C4-2B (cell line): ENCODE results near the gene CDC73.

Experiments
- H3K27ac ChIP-seq: fragments of 450-650 bp; 2 replicates; pipeline ENCODE4 v1.5.1; 2017
- ZFX ChIP-seq: fragments of 450-650 bp; IDR thresholded peaks from 2 replicates; pipeline ENCODE4 v1.6.1; 2017
- TF ChIP-seq, protein P1 (sequence below): fragments of 450-650 bp; conservative IDR thresholded peaks from 2 replicates; pipeline ENCODE4 v1.5.1; 2017; ENCODE audit warnings: mild to moderate bottlenecking

The CDC73 gene

DNA sequence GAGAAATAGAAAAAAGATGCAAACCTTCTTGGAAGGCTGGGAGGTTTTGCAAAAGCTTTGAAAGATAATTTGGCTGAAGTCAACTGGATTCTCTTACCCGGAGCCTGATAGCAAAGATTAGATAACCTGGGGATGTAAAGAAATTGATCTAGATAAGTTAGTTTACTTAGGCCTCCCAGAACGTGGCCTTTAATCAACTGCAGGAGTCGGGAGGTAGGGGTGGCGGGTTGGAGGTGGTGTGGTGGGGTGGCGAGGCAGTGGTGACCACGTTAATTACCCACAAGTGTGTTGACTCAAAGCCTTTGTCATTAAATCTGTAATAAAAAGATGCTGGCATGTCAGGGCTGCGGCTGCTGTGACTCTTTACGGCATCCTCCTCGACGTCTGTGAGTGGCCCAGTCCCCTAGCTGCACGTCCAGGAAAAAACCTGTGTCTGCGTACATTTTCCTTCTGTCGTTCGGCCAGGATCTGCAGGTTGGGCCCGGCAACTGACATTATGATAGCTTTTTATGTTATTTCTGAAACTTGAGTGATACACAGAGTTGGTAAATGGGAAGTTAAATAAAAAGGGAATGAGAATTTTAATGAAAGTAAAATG lies 115.6 kb downstream of the CDC73 start:
- no peak for TF ChIP-seq ZFX
- TF ChIP-seq, protein P1, sequence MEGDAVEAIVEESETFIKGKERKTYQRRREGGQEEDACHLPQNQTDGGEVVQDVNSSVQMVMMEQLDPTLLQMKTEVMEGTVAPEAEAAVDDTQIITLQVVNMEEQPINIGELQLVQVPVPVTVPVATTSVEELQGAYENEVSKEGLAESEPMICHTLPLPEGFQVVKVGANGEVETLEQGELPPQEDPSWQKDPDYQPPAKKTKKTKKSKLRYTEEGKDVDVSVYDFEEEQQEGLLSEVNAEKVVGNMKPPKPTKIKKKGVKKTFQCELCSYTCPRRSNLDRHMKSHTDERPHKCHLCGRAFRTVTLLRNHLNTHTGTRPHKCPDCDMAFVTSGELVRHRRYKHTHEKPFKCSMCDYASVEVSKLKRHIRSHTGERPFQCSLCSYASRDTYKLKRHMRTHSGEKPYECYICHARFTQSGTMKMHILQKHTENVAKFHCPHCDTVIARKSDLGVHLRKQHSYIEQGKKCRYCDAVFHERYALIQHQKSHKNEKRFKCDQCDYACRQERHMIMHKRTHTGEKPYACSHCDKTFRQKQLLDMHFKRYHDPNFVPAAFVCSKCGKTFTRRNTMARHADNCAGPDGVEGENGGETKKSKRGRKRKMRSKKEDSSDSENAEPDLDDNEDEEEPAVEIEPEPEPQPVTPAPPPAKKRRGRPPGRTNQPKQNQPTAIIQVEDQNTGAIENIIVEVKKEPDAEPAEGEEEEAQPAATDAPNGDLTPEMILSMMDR = no peak
- no peak overlapping the region for H3K27ac ChIP-seq

DNA sequence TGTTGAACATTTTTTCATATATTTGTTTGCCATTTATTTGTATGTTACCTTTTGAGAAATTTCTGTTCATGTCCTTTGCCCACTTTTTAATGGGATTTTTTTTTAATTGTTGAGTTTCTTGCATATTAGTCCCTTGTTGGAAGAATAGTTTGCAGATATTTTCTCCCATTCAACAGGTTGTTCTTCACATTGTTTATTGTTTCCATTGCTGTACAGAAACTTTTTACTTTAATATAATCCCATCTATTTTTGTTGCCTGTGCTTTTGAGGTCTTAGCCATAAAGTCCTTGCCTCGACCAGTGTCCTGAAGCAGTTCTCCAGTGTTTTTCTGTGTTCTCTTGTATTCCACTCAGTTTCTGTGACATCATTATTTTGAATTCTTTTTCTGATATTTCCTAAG lies 118.8 kb downstream of the CDC73 start:
- H3K27ac ChIP-seq = no peak overlapping the region
- TF ChIP-seq, protein P1 = no peak
- TF ChIP-seq ZFX = no peak

DNA sequence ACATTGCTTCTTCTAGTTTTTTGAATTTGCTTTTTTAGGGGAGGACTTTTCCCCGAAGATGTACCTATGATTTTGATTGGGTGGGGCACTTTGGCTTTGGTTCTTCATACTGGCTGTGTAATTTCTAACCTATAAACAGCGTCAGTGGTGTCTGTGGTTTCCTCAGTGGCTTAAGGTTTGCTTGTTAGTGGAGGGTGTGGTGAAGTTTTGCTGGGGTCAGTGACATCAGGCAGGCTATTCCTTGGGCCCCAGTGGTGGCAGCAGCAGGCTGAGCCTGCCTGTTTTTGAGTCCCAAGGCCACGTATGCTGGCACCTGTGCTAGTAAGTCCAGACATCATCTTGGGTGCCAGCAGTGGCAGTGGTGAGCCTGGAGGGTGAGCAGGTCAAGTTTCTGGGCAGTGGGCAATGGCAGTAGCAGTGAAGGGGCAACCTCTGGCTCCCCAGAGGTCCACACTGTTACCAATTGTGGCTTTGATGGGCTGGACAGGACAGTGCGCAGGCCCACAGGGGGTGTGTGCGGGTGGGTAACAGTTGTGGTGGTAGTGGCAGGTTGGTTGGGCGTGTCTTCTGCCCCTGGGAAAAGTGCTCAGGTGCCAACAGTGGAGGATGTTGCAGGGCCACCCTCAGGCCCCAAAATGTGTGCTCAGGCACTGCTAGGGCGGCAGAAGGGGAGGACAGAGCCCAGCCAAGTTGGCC lies 119.4 kb downstream of the CDC73 start:
- TF ChIP-seq, protein P1 = no peak
- TF ChIP-seq ZFX = no peak
- no peak overlapping the region for H3K27ac ChIP-seq

DNA sequence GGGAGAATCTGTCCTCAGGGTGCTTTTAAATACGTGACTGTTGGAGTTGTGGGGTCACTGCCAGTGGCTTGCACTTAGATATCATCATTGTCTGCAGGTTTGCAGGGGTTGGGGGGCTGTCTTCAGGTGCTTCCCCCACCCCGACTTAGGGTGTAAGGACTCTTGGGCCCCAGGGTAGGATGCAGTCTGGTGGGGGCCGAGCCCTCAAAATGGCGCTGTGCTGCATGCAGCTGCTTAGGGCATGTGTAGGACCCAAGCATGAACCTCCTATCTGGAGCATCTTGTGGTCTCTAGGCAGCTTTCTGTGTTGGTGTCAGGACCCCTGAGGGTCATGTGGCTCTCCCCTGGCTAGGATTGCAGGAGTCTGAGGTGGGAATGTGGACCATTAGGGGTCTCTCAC lies 120.2 kb downstream of the CDC73 start:
- TF ChIP-seq, protein P1 = no peak
- TF ChIP-seq ZFX = no peak
- H3K27ac ChIP-seq = no peak overlapping the region

DNA sequence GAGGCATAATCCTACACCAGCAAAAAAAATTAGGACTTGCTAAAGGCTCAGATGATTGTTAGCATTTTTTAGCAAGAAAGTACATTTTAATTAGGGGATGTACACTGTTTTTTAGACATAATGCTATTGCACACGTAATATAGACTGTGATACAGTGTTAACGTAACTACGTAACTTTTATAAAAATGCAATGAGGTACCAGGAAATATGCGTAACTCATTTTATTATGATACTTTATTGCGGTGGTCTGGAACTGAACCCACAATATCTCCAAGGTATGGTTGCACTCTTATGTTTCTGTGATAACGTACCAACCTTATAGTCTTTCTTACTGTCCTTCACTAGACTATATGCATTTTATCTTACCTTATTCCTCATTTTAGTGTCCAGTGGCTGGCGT lies 127.4 kb downstream of the CDC73 start:
- TF ChIP-seq, protein P1 = no peak
- no peak for TF ChIP-seq ZFX
- H3K27ac ChIP-seq = no peak overlapping the region

DNA sequence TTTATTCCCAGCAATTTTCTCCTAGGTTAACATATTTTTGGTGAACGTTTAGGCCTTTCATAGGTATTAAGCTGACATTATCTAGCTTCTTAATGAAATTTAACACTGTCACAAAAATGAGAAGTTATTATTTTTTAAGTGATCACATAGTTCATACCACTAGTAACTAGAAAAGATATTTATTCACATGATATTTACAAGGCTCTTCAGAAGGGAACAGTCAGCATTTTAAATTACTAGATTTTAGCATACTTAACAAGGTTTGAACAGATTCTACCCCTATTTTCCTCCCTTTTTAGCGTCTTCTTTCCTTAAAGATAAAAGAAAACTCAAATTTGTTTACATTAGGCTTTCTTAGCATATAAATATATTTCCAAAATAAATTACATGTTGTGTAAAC lies 130.1 kb downstream of the CDC73 start:
- TF ChIP-seq, protein P1 = no peak
- H3K27ac ChIP-seq = no peak overlapping the region

DNA sequence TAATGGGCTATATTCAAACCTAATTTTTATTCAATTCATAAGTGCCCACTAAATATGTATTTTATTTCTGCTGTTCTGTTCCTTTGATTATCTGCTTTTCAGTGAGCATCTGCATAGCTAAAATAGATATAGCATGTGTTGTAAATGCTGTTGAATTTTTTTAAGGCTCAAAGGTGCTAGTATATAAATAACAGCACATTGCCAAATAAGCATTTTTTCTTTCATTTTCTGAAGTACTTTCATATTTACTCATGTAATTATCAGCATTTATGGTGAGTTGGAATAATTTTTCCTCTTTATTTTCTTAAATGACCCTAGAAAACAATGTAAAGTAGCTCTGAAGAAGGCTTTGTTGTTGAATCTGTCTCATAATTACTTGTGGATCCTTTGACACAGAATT lies 134.2 kb downstream of the CDC73 start:
- no peak overlapping the region for H3K27ac ChIP-seq
- TF ChIP-seq, protein P1 = no peak
- TF ChIP-seq ZFX = no peak
